Forelimb muscle (tissue), 1 donor: ENCODE results near the gene SEC14L3. TPM values are rescaled to one million over a fixed set of nuclear protein-coding genes. Genes with fewer than 3 reads are reported as not detected.

Experiments used
- DNase-seq: peaks from one replicate; pipeline ENCODE4 v3.0.0-alpha.2; 2013; ENCODE audit warnings: low read depth
- polyA plus RNA-seq: library from polyadenylated mRNA; unstranded; fragments of 120-200 nt; gene quantifications from one replicate; pipeline ENCODE4 v1.2.1, GENCODE V29; 2013; ENCODE audit not compliant: insufficient read length

Gene SEC14L3
- 0.09 TPM for polyA plus RNA-seq

DNA sequence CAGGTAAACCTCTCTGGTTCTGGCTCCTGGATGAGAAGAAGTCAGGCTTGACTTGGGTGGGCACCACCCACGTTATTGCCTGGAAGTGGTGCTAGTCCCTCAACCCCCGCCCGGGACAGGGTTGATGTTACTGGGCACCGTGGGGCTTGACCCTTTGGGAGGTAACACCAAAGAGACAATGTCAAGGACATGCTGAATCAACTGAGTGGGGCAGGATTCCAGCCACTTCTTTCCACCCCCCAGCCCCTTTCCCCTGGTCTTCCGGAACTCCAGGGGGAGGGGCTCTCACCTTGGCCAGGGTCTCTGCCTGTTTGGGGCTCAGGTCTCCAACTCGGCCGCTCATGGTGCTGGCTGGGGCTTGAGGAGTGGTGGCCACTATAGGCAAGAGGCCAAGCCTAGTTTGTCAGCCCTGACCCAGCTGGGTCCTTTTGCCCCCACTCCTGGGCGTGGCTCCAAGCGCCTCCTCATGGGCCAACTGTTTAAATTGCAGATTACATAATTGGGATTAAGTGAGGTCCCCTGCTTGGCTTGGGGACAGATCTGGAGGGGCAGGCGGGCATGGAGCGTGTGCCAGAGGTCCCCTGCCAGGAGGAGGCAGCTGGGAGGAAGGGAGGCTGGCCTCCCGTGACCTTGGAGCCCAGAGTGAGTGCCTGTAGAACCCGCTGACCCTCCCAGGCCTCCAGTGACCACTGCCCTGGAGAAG is at the start of gene SEC14L3:
TSS of gene SEC14L3 (minus strand) at position 402 of the 703 bp plus-strand sequence. CDS start at position 343, 59 bp downstream.
- DNase-seq = no peak

DNA sequence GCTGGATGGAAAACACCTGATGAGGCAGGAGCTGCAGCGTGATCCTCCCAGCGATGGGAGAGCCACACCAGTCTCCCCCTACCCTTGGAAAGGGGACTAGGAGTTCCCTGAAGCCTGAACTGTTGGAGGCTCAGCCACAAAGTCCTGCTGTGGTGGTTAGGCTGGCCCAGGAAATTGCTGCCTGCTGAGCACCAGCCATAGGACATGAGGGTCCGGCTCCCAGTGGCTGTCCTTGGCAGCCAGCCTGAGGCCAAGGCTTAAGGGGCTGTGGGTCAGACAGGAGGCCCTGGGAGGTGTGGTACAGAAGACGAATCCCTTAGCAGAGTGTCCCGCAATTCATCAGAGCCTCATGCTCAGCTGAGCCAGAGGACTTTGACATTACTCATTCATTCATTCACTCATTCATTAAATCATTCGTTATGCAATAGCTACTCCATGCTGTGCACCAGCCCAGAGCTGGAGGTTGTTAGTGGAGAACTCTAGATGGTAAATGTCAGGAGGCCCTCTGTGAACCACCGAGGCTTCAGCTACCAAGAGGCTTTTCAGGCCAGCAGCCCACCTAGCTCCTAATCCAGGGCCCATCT is 48.1 kb upstream of the SEC14L3 start:
- DNase-seq = no peak

DNA sequence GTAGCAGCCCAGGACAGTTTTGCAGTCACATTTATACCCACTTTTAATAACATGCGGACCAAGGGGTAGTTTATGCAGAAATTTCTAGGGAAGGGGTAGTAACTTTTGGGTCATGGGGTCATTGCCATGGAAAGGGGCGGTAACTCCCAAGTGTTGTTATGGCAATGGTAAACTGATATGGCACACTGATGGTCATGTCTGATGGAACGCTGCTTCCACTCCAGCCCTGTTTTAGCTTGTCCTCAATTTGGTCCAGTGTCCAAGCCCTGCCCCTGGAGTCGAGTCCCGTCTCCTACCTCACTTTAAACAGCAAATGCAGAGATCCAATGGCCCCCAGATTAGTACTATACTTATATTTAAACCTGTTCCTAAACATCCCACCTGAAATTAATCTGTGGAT is 44.9 kb upstream of the SEC14L3 start:
- DNase-seq = no peak

DNA sequence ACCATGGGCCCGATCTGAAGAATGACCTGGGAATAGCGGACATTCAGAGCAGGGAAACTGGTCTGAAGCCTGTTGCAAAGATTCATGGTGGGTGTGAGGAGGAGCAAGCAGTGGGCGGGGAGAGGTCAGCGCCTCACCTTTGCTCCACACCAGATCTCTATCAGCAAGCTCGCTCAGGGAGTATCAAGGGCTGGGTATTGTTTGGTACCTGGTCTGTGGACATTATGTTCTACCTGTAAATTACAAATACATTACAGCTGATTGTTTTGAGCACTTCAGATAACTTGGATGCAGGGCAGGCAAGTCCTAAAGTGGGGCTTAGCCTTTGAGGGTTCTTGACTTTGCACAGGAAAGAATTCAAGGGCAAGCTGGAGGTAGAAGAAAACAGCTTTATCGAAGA is 44.5 kb upstream of the SEC14L3 start:
- DNase-seq = no peak

DNA sequence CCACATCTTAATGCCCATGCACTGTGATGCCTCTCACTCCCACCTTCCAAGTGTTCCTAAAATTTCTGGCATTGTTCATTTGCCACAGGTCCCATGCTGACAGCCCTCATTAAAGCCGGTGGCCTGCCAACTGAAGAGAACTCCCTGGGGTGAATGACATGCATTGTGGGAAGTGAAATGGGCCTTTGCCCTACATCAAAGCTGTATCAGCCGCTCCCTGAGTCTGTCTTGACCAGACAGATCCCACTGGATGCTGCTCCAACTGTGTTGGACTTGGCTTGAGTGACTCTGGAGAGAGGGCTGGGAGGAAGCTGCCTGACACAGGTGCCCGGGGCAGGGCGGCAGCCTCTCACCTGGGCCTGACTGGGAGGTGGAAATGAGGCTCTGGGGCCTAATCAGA is 42.4 kb upstream of the SEC14L3 start:
- no peak for DNase-seq

DNA sequence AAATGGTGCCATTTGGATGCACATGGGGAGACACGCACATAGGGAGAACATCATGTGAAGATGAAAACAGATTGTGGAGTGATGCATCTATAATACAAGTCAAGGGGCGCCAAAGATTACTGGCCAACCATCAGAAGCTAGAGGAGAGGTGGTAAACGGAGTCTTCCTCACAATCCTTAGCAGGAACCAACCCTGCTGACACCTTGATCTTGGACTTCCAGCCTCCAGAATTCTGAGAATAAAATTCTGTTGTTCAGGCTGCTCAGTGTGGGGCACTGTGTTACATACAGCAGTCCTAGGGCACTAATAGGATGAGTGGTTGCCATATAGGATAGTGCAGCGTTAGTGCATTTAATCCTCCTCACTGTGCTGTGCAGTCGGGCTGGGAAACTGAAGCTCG is 41.6 kb upstream of the SEC14L3 start:
- DNase-seq = no peak

DNA sequence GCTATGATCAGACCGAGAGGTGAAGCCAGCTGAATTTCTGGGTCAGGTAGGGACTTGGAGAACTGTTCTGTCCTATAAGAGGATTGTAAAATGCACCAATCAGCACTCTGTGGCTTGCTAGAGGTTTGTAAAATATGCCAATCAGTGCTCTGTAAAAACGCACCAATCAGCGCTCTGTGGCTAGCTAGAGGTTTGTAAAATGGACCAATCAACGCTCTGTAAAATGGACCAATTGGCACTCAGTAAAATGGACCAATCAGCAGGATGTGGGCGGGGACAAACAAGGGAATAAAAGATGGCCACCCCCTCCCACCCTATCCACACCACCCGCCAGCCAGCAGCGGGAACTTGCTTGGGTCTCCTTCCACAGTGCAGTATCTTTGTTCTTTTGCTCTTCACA is 40.1 kb upstream of the SEC14L3 start:
- DNase-seq = no peak

DNA sequence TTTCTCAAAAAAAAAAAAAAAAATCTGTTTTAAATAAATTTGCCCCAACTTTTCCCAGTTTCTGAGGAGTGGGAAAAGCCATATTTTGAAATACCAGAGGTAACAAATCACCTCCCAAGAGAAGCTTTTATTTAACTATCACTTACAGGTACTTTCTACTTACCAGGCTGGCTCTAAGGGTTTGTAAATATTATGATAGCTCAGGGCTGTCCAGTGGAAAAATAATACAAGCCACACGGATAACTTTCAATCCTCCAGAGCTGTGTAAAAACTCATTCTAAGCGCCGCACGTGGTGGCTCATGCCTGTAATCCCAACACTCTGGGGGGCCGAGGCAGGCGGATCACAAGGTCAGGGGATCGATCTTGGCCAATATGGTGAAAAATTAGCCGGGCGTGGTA is 39.3 kb upstream of the SEC14L3 start:
- no peak for DNase-seq

DNA sequence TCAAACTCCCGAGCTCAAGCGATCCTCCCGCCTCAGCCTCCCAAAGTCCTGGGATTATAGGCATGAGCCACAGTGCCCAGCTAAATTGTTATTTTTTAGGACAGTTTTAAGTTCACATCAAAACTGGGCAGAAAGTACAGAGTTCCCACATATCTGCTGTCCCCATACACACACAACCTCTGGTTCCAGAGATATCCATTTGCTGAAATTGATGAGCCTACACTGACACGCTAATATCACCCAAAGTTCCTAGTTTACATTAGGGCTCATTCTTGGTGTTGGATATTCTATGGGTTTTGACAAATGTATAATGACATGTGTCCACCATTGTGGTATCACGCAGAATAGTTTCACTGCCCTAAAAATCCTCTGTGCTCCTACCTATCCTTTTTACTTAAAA is 36.4 kb upstream of the SEC14L3 start:
- no peak for DNase-seq

DNA sequence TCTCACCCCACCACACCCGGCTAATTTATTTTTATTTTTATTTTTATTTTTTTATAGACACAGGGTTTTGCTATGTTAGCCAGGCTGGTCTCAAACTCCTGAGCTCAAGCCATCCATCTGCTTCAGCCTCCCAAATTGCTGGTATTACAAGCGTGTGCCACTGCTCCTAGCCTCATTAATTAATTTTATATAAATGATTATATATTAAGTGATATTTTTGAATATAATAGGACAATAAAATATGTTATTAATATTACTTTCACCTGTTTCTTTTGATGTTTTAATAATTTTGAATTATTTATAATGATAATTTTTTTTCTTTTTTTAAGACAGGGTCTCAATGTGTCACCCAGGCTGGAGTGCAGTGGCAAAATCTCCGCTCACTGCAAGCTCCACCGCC is 35.9 kb upstream of the SEC14L3 start:
- no peak for DNase-seq

DNA sequence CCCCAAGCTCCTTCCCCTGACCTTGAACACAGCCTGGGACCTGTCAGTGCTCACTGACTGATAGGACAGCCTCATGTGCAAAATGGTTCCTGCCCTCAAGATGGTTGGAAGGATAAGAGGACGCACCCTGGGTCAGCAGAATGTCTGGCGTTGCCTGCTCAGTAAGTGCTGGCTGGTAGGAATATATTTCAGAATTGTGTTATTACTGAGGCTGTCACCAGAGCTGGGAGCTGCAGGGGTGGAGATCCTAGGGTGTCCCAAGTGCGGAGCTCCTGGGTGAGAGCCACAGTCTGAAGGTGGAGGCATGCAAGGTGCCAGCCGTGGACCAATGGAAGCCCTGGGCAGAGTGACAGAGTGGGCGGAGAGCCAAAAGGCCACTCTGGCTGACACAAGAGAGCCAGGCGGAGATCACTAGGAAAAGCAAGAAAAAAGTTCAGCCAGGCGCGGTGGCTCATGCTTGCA is 34.7 kb upstream of the SEC14L3 start:
- no peak for DNase-seq

DNA sequence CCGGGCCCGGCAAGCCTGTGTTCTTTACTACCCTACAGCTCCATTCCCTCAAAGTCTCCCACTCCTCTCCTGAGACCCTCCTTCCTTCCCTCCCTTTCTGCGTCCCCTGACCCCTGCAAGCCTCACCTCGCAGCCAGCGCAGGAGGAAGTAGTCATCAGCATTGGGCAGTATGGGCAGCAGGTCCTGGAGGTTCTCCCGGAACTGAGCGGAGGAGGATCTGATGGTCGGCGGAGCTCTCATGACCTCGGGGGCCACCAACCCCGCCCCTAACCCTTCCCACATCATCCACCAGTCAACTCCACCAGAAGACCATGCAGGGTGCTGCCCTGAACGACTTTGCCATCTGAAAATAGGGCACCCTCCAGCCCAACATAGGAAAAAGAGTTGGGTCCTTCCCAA is 31.7 kb upstream of the SEC14L3 start:
- DNase-seq = no peak

DNA sequence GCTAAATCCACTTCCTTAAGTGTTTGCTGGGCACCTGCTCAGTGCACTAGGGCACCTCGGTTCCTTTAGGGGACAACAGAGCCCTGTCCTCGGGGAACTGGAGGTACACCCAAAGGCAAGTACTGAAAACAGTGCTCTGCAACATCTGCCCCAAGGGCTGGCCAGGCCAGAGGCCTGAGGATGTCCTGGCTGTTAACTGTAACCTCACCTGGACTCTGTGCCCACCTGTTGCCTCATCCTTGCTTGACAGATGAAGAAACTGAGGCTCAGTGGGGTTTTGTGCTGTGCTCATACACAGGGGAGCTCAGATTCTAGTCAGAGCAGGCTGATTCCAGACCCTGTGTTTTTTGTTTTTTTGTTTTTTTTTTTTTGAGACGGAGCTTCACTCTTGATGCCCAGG is 31.1 kb upstream of the SEC14L3 start:
- DNase-seq = no peak

DNA sequence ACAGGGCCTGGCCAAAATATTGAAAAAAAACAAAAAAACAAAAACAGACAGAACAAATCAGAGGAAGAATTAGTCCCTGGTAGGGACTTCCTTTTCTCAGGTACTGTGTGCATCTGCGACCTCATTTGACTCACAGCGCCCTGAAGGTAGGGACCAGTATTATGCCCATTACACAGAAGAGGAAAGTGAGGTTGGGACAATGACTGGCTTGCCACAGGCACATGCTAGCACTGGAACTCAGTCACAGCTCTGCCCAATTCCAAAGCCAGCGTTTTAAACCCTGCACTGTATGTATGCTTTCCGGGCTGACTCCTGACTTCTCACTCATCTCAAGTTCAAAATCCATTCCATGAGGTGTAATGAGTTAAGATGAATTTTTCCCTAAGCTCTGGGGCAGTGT is 30.3 kb upstream of the SEC14L3 start:
- DNase-seq = no peak

DNA sequence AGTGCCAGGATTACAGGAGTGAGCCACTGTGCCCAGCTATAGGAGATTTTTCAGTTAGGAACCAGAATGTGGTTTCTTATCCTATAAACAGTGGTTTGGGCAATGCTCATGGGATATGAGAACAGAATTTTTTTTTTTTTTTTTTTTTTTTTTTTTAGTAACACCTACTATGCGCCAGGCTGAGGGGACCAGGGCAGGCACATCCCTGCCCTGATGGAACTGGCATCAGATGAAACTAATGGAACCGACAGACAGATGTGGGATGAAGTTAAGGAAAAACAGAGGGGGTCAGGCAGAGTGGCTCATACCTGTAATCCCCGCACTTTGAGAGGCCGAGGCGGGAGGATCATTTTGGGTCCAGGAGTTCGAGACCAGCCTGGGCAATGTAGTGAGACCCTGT is 28.8 kb upstream of the SEC14L3 start:
- no peak for DNase-seq

DNA sequence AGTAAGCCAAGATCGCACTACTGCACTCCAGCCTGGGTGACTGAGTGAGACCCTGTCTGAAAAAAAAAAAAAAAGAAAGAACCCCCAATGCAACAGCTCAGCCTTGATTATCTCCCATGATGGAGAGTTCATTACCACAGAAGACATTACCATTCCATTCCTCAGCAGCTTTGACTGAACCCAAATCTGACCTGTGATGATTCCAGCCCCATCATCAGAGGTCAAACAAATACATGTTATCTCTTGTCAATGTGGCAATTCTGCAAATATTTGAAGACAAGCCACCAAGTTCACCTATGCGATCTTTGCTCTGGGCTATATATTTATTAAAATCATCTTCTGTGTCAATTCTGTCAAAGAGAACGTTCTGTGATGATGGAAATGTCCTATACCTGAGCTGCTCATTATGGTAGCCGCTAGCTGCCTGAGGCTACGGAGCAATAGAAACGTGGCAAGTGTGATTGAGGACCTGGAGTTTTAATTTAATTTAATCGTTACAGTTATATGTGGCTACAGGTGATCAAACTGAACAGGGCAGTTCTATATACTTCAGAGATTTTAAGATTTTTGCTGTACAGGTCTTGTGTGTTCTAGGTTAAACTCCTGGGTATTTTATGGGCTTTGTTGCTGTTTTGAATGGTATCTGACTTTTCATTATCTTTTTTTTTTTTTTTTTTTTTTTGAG is 25.8 kb upstream of the SEC14L3 start:
- no peak for DNase-seq

DNA sequence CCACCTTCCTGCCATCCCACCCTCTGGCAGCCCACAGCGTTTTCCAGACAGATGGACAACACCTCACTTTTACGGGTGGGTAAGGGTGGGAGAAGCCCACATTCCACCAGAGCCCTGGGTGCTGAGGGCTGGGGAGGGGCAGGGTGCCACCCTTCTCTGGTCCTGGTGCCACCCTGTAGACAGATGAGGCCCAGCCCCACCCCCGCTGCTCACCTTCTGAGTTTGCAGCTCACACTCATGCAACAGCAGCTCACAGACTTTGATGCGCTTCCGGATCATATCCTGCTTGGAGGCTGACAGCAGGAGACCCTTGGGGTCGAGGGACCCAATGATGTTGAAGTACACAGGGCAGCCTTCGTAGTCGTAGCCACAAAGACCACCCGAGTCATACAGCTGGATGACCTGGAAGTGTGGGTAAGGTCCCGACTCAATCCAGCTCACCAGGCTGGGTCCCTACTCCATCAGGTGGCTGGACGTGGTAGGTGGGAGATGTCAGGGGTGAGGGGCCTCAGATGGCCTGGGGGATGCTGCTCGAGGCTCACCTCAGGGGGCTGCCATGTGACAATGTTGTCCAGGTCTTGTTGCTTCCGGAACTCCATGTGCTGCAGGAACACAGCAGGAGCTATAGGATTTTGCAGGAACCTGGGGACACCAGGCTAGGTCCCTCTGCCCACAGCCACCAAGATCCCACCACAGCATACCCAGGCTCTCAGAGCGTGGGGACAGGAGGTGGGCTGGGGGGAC is 23.4 kb upstream of the SEC14L3 start:
- DNase-seq = no peak

DNA sequence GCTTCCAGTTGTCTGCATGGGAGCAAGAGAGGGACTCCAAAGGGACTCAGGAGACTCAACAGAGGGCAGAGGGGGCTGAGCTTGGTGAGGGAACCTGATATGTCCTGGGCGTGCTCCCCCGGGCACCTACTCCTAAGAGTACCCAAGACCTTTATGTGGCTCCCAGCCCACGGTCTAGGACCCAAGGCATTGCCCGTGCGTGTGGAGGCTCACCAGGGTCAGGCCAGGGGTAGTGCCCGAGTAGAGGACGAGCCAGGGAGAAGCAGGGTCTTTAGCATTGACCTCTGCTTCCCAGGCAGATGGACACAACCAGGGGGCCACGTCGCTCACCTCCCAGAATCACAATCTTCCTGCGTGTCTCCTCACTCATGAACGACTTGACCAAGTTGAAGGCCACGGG is 20.3 kb upstream of the SEC14L3 start:
- no peak for DNase-seq

DNA sequence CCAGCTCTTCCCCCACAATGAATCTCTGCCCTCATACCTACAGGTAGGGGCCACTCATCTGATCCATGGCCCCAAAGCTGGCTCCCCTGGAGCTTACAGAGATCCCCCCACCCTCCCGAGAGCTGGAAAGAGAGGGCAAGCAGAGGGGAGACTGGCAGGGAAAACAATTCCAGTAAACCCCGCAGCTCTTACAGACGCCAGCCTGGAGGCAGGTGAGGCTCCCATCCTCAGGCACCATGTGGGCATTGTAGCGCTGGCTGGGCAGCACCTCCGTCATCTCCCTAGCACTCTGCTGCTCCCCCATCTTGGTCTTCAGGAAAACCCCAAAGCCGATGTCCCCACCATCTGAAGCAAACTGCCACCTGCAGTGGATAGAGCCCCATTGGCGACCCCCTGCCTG is 19.6 kb upstream of the SEC14L3 start:
- DNase-seq = no peak

DNA sequence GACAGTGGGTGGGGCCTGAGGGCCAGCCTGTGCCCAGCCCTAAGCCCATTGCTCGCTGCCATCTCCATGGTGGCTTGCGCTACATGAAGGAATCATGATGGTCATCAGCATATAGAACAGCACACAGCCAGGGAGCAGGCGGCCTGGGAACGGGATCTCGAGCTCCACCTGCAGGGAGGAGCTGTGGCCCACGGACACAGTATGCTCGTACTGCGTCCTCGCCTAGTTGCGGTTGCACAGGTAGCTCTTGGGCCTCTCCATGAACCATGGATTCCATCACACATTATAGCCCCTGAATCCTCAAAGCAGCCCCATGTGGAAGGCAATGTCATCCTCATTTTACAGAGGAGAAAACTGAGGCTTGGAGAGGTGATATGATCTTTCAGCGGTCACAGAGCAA is 18.6 kb upstream of the SEC14L3 start:
- no peak for DNase-seq

DNA sequence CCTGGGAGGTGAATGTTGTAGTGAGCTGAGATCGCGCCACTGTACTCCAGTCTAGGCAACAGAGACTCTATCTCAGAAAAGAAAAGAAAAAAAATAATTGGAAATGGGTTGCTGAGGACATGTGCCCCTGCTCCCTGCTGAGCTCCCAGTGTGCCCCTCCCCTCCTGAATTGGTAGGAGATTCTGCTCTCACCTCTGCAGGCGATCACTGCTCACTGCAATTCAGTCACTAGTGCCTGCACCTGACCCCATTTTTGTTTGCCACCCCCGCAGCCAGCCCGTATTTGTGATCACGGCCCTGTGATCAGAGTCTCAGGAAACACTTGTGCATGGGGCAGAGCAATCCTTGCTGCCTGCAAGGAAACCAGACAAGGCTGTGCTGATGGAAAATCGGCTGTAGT is 16.3 kb upstream of the SEC14L3 start:
- DNase-seq = no peak

DNA sequence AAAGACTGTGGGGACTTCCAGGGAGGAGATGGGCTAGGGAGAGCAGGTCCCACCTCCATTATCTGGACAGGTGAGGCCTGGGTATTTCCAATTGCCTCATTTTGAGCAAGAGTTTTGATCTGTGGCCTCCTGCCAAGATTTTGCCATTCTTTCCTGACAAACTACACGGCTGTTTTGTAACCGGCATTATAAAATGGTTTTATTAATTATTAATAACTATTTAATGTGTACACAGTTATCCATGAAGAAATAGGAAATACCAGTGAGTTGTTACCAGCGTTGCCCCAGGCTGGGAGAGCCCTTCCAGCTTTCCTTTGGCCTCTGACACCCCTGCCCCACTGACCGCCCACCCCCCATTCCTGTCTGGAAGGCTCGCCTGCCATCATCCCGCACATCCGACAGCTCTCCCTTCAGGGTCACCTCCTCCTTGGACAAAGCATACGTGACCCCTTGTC is 14.9 kb upstream of the SEC14L3 start:
- no peak for DNase-seq
